ENCODE measurements around the gene UST. TPM values are rescaled to one million over a fixed set of nuclear protein-coding genes. Genes with fewer than 3 reads are reported as not detected.
"Not testable (repeated sequence)": the region's sequence is repeated elsewhere in the genome, so short reads cannot be mapped to it uniquely, and the experiment has no call there.

Gene UST
- total and polyA plus RNA-seq, 4 donors, result 8.4 to 21.5 (median 14.1) TPM

- no peaks in the 10 kb centered on the region for H3K36me3 ChIP-seq (ENCODE audit: control insufficient read depth in 1 of 2, insufficient read depth in 2 of 2, low read length in 1 of 2)
- ATAC-seq (ENCODE audit: low FRiP score), result no peak
- H3K4me3 ChIP-seq (ENCODE audit: low read length in 2 of 2), result no peak overlapping the region
- no peaks in the 10 kb centered on the region for H3K27me3 ChIP-seq (ENCODE audit: control insufficient read depth in 1 of 2, insufficient read depth in 2 of 2, low read length in 1 of 2)
- H3K9me3 ChIP-seq (ENCODE audit: control insufficient read depth, low read length), result no peaks in the 10 kb centered on the region
- peaks cover 0 to 6% of the 10 kb centered on the region in 2 donors for H3K4me1 ChIP-seq (ENCODE audit: control insufficient read depth in 1 of 2, insufficient read depth in 2 of 2, low read length in 2 of 2)
- intact Hi-C loops (cut with DNase I), result no loop called here
- no peak overlapping the region for H3K27ac ChIP-seq (ENCODE audit: low read depth in 1 of 2, low read length in 2 of 2)
- 12 to 22% methylated on average over 4 of the region's 4 CpGs for WGBS, 2 donors
- DNase-seq, result no peak
These were observed 222.2 kb downstream of the UST start for GRCh38 chr6:148968771-148969602.

GRCh38 chr6:148969603-148970061 is 222.8 kb downstream of the UST start:
- intact Hi-C loops (cut with DNase I), result loop anchor here in 1 of 2 donors (5.0 kb wide), 1 partner anchor 392 kb away; no protein-coding TSS in a partner anchor
- ATAC-seq (ENCODE audit: low FRiP score) (no peak), DNase-seq (peak in 1 of 2 donors; percentile 78)

GRCh38 chr6:148971031-148971927 is 224.4 kb downstream of the UST start:
- peaks cover 0 to 6% of the 10 kb centered on the region in 2 donors for H3K4me1 ChIP-seq (ENCODE audit: control insufficient read depth in 1 of 2, insufficient read depth in 2 of 2, low read length in 2 of 2)
- intact Hi-C loops (cut with DNase I), result loop anchor here in 1 of 2 donors (5.0 kb wide), 1 partner anchor 394 kb away; no protein-coding TSS in a partner anchor
- no peaks in the 10 kb centered on the region for H3K27me3 ChIP-seq (ENCODE audit: control insufficient read depth in 1 of 2, insufficient read depth in 2 of 2, low read length in 1 of 2)
- WGBS, 2 donors, result 61 to 63% methylated on average over 6 of the region's 6 CpGs
- ATAC-seq (ENCODE audit: low FRiP score) (no peak), DNase-seq (no peak)
- no peaks in the 10 kb centered on the region for H3K9me3 ChIP-seq (ENCODE audit: control insufficient read depth, low read length)
- no peak overlapping the region for H3K27ac ChIP-seq (ENCODE audit: low read depth in 1 of 2, low read length in 2 of 2)
- H3K36me3 ChIP-seq (ENCODE audit: control insufficient read depth in 1 of 2, insufficient read depth in 2 of 2, low read length in 1 of 2), result no peaks in the 10 kb centered on the region
- H3K4me3 ChIP-seq (ENCODE audit: low read length in 2 of 2), result no peak overlapping the region

More at GRCh38 chr6:148969603-148970061, 222.8 kb downstream of the UST start:
- Histone ChIP-seq H3K4me3 (ENCODE audit: low read length in 2 of 2) (no peak overlapping the region), H3K27ac (ENCODE audit: low read depth in 1 of 2, low read length in 2 of 2) (no peak overlapping the region), H3K27me3 (ENCODE audit: control insufficient read depth in 1 of 2, insufficient read depth in 2 of 2, low read length in 1 of 2) (no peaks in the 10 kb centered on the region), H3K36me3 (ENCODE audit: control insufficient read depth in 1 of 2, insufficient read depth in 2 of 2, low read length in 1 of 2) (no peaks in the 10 kb centered on the region), H3K4me1 (ENCODE audit: control insufficient read depth in 1 of 2, insufficient read depth in 2 of 2, low read length in 2 of 2) (peaks cover 0 to 6% of the 10 kb centered on the region in 2 donors), H3K9me3 (ENCODE audit: control insufficient read depth, low read length) (no peaks in the 10 kb centered on the region)
- 89 to 93% methylated on average over 10 of the region's 10 CpGs for WGBS, 2 donors

- Histone ChIP-seq H3K27ac (ENCODE audit: low read depth in 1 of 2, low read length in 2 of 2) (no peak overlapping the region), H3K27me3 (ENCODE audit: control insufficient read depth in 1 of 2, insufficient read depth in 2 of 2, low read length in 1 of 2) (no peaks in the 10 kb centered on the region), H3K36me3 (ENCODE audit: control insufficient read depth in 1 of 2, insufficient read depth in 2 of 2, low read length in 1 of 2) (no peaks in the 10 kb centered on the region), H3K4me3 (ENCODE audit: low read length in 2 of 2) (no peak overlapping the region), H3K9me3 (ENCODE audit: control insufficient read depth, low read length) (no peaks in the 10 kb centered on the region), H3K4me1 (ENCODE audit: control insufficient read depth in 1 of 2, insufficient read depth in 2 of 2, low read length in 2 of 2) (peaks cover 0 to 6% of the 10 kb centered on the region in 2 donors)
- intact Hi-C loops (cut with DNase I), result loop anchor here in 1 of 2 donors (5.0 kb wide), 1 partner anchor 395 kb away; no protein-coding TSS in a partner anchor
- no peak for ATAC-seq (ENCODE audit: low FRiP score)
- no peak for DNase-seq
- WGBS, 2 donors, result 85 to 86% methylated on average over 15 of the region's 15 CpGs
These were observed 225.7 kb downstream of the UST start for GRCh38 chr6:148972481-148972880.

GRCh38 chr6:148973538-148974208 is 226.8 kb downstream of the UST start:
- Histone ChIP-seq H3K4me1 (ENCODE audit: control insufficient read depth in 1 of 2, insufficient read depth in 2 of 2, low read length in 2 of 2) (peaks cover 0 to 3% of the 10 kb centered on the region in 2 donors), H3K27ac (ENCODE audit: low read depth in 1 of 2, low read length in 2 of 2) (no peak overlapping the region), H3K9me3 (ENCODE audit: control insufficient read depth, low read length) (no peaks in the 10 kb centered on the region), H3K27me3 (ENCODE audit: control insufficient read depth in 1 of 2, insufficient read depth in 2 of 2, low read length in 1 of 2) (no peaks in the 10 kb centered on the region), H3K36me3 (ENCODE audit: control insufficient read depth in 1 of 2, insufficient read depth in 2 of 2, low read length in 1 of 2) (no peaks in the 10 kb centered on the region), H3K4me3 (ENCODE audit: low read length in 2 of 2) (no peak overlapping the region)
- DNase-seq, result no peak
- no peak for ATAC-seq (ENCODE audit: low FRiP score)
- intact Hi-C loops (cut with DNase I), result loop anchor here in 1 of 2 donors (5.0 kb wide), 1 partner anchor 396 kb away; no protein-coding TSS in a partner anchor
- WGBS, 2 donors, result 19 to 22% methylated on average over 5 of the region's 5 CpGs

GRCh38 chr6:148974351-148974750 is 227.5 kb downstream of the UST start:
- Histone ChIP-seq H3K27ac (ENCODE audit: low read depth in 1 of 2, low read length in 2 of 2) (no peak overlapping the region), H3K9me3 (ENCODE audit: control insufficient read depth, low read length) (no peaks in the 10 kb centered on the region), H3K27me3 (ENCODE audit: control insufficient read depth in 1 of 2, insufficient read depth in 2 of 2, low read length in 1 of 2) (no peaks in the 10 kb centered on the region), H3K4me1 (ENCODE audit: control insufficient read depth in 1 of 2, insufficient read depth in 2 of 2, low read length in 2 of 2) (peaks cover 0 to 3% of the 10 kb centered on the region in 2 donors), H3K4me3 (ENCODE audit: low read length in 2 of 2) (no peak overlapping the region), H3K36me3 (ENCODE audit: control insufficient read depth in 1 of 2, insufficient read depth in 2 of 2, low read length in 1 of 2) (no peaks in the 10 kb centered on the region)
- DNase-seq (no peak), ATAC-seq (ENCODE audit: low FRiP score) (no peak)
- WGBS, 2 donors, result 87 to 92% methylated on average over 4 of the region's 4 CpGs
- intact Hi-C loops (cut with DNase I), result loop anchor here in 1 of 2 donors (5.0 kb wide), 1 partner anchor 397 kb away; no protein-coding TSS in a partner anchor

GRCh38 chr6:148978298-148978697 is 231.5 kb downstream of the UST start:
- WGBS, 2 donors, result 95 to 99% methylated on average over 2 of the region's 3 CpGs
- H3K27me3 ChIP-seq (ENCODE audit: control insufficient read depth in 1 of 2, insufficient read depth in 2 of 2, low read length in 1 of 2); H3K9me3 ChIP-seq (ENCODE audit: control insufficient read depth, low read length); DNase-seq; intact Hi-C loops (cut with DNase I); H3K4me1 ChIP-seq (ENCODE audit: control insufficient read depth in 1 of 2, insufficient read depth in 2 of 2, low read length in 2 of 2); H3K4me3 ChIP-seq (ENCODE audit: low read length in 2 of 2); H3K36me3 ChIP-seq (ENCODE audit: control insufficient read depth in 1 of 2, insufficient read depth in 2 of 2, low read length in 1 of 2); ATAC-seq (ENCODE audit: low FRiP score); H3K27ac ChIP-seq (ENCODE audit: low read depth in 1 of 2, low read length in 2 of 2): not testable (repeated sequence)

Measured in aorta (tissue), 5 donors.